Measurements from ENCODE around the gene GLIPR2.
A peak's percentile ranks its signal among the peaks of the same experiment; 100 is the strongest.
"Not testable (repeated sequence)": the region's sequence is repeated elsewhere in the genome, so short reads cannot be mapped to it uniquely, and the experiment has no call there.

Gene GLIPR2

DNA sequence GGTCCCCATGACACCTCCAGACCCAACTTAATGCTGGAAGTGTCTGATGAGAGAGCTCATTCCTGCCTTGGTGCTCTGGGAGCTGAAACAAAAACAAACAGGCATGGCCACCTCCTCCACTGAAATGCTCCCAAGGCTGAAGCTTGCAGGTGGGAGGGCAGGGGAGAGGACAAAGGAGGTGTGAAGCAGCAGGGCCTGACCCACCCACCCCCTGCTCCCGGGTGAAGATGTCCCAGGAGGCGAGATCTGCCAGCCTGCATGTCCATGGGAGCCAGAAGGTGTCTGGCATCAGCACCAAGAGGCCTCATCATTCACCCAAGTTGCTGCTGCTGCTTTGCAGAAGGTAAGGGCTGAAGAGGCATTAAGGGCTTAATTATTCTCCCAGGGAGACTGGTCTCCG, 28.5 kb downstream of the GLIPR2 start:
- DNase-seq, result no peak

DNA sequence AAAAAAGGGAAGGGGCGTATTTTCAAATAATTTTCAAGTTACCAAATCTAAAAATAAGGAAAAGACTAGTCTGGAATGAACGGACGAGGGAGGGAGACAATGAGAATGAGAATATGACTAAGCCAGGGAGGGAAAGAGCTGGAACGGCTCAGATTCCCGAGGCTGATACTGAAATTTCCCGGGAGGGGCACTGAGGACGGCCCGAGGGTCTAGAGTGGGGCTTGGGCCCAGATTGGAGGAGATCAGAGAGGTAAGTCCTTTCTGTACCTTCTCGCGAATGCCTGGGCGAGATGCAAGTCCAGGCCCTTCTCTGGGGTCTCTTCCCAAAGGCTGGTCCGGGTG, 29.3 kb downstream of the GLIPR2 start:
- no peak for DNase-seq

DNA sequence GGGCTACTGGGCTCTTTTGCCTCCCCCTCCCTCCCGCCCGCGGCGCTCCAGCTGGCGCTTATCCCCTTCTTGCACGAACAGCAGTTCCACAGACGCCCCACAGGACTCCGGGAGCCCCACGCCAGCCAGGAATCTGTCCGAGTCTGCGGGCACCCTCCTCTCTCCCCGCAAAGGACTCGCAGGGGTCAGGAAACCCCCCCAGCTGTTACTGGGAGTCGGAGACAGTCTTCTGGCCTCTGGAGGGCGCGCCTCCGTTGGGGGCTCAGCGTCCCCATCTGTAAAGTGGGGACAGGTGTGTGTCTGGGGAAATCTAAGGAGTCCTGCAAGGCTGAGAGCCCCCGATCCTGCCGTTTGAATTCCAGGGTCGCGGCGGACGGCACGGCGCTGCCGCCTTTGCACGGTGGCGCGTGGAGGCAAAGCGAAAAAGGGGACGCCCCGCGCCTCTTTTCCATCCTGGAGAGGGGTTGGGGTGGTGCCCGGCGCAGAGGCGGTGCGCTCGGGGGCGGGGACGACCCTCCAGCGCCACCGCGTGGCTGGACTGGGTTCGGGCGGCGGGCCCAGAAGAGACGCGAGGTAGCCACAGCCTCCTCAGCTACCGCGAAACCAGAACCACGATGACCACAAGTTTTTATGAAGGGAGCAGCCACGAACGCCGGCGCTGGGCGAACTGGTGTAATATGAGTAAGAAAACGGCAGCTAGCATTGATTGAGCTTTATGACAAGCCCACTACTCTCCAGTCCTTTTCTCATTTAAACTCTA, 29.8 kb downstream of the GLIPR2 start:
- peak; percentile 81 for DNase-seq

DNA sequence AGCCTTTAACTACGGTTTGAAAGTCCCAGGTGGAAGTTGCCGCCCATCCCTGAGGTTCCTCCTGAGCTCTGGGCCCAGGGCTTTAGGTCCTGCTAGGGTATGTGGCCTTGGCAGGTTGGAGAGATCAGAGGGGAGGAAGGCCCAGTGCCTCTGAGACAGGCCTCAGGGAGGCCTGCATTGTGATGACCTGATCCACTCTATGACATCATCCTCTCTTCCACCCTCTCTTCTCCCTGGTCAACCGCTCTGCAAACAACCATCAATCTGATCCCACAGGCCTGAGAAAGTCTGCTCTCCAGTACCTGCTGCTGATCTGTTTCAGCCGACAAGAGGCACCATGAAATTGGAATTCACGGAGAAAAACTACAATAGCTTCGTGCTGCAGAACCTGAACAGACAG, 32.6 kb downstream of the GLIPR2 start, which contains the start of gene CCIN:
Gene CCIN (plus strand): TSS at position 223 of the 400 bp plus-strand sequence. CDS start 115 bp downstream, at position 338.
- DNase-seq, result no peak

DNA sequence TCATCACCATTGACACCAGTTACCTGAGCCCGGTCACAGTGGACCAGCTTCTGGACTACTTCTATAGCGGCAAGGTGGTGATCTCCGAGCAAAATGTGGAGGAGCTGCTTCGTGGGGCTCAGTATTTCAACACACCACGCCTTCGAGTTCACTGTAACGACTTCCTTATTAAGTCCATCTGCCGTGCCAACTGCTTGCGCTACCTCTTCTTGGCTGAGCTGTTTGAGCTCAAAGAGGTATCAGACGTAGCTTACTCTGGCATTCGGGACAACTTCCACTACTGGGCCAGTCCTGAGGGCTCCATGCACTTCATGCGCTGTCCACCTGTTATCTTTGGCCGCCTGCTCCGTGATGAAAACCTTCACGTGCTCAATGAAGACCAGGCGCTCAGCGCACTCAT, 33.2 kb downstream of the GLIPR2 start:
- DNase-seq, result no peak

DNA sequence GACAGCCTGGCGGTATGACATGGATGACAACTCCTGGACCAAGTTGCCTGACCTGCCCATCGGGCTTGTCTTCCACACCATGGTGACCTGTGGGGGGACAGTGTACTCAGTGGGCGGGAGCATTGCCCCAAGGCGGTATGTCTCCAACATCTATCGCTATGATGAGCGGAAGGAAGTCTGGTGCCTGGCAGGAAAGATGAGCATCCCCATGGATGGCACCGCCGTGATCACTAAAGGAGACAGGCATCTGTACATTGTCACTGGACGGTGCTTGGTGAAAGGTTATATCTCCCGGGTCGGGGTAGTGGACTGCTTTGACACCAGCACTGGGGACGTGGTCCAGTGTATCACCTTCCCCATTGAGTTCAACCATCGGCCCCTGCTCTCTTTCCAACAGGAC, 34.0 kb downstream of the GLIPR2 start:
- DNase-seq, result no peak

DNA sequence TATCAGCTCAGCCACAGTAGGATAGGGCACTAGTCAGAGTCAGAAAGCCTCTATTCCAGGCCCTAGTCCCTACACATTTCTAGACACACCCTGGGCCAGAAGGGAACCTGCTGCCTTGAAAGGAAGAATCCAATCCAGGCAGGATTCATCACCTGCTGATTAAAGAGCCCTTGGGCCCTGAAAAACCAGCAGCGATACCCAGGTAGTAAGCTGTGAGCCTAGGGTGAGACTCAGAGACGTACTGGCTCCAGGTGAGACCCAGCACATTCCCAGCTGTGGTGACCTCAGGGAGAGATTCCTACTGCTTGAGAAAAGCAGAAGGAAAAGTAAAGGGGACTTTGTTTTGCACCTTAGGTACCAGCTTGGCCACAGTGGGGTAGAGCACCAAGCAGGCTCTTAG, 37.3 kb downstream of the GLIPR2 start:
- no peak for DNase-seq

DNA sequence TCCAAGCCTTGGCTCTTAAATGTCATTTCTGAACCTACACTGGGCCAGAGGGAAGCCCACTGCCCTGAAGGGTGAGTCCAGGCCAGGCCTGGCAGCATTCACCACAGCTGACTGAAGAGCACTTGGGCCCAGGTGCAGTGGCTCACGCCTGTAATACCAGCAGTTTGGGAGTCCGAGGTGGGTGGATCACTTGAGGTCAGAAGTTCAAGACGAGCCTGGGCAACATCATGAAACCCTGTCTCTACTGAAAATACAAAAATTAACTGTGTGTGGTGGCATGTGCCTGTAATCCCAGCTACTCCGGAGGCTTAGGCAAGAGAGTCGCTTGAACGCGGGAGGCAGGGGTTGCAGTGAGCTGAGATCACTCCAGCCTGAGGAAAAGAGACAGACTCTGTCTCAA, 37.7 kb downstream of the GLIPR2 start:
- no peak for DNase-seq

DNA sequence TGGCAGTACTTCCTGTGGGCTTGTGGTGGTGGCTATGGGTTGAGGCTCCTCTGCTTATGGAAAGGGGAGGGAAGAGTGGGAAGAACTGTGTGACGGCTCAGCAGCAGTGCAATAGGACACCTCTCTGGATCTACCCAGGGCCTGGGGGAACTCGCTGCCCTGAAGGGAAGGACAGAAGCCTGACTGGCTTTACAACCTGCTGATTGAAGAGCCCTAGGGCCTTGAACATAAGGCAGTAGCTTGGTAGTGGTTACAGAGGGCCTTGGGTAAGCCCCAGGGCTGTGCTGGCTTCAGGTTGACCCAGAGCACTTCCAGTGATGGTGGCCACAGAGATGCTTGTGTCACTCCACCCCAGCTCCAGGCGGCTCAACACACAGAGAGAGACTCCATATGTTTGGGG, 38.2 kb downstream of the GLIPR2 start:
- no peak for DNase-seq

DNA sequence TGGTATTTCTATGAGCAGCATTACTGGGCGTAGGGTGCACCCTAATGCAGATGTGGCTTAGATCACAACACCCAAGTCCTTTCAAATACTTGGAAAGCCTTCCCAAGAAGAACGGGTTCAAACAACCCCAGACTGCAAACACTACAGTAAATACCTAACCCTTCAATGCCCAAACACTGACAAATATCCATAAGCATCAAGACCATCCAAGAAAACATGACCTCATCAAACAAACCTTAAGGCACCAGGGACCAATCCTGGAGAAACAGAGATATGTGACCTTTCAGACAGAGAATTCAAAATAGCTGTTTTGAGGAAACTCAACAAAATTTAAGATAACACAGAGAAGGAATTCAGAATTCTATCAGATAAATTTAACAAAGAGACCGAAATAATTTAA, 38.7 kb downstream of the GLIPR2 start:
- not testable (repeated sequence) for DNase-seq

DNA sequence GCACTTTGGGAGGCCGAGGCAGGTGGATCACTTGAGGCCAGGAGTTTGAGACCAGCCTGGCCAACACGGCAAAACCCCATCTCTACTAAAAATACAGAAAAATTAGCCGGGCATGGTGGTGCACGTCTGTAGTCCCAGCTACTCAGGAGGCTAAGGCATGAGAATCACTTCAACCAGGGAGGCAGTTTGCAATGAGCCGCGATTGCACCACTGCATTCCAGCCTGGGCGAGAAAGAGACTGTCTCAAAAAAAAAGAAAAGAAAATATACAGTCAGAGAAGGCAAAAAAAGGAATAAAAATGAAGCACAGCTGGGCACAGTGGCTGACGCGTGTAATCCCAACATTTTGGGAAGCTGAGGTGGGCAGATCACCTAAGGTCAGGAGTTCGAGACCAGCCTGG, 40.0 kb downstream of the GLIPR2 start:
- DNase-seq, result not testable (repeated sequence)

DNA sequence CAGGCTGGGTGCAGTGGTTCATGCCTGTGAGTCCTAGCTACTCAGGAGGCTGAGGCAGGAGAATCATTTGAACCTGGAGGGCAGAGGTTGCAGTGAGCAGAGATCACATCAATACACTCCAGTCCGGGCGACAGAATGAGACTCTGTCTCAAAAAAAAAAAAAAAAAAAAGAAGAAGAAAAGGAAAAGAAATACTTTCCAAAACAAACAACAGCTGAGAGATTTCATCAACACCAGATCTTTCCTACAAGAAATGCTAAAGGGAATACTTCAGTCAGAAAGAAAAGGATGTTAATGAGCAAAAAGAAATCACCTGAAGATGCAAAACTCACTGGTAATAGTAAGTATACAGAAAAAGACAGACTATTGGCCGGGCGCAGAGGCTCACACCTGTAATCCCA, 41.0 kb downstream of the GLIPR2 start:
- no peak for DNase-seq

DNA sequence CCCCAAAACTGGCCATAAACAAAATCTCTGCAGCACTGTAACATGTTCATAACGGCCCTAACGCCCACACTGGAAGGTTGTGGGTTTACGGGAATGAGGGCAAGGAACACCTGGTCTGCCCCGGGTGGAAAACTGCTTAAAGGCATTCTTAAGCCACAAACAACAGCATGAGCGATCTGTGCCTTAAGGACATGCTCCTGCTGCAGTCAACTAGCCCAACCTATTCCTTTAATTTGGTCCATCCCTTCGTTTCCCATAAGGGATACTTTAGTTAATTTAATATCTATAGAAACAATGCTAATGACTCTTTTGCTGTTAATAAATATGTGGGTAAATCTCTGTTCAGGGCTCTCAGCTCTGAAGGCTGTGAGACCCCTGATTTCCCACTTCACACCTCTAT, 43.7 kb downstream of the GLIPR2 start:
- DNase-seq, result not testable (repeated sequence)

DNA sequence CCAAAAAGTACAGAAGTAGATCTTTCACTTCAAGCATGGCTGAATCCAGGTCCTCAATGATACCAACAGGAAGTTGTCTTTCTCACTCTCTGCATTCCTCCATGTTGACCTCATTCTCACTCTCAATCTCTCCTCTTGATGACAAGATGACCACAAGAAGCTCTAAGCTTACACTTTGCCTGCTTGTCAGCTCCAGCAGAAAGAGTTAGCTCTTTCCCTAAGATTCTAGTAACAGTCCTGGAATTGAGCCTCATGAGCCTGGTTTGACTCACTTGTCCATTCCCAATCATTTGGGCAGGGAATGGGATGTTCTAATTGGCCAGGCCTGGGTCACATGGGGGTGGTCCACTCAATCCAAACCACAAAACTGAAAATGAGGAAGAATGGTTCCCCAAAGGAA, 50.9 kb downstream of the GLIPR2 start:
- no peak for DNase-seq

DNA sequence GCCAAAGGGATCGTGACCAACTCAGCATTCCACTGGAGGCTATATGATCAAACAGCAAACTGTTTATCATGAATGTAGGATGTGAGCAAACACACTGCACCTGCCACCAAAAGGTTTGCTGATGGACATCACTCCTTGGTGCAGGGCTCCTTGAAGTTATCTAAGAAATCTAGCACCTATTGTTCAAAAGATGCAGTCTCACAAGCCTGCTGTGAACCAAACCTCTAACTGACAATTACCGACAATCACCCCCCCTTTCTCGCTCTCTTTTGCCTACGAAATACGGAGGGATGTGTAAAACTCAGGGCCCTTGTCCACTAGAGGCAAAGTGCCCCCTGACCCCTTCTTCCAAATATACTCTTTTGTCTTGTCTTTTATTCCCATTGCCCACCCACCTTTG, 51.7 kb downstream of the GLIPR2 start:
- no peak for DNase-seq

DNA sequence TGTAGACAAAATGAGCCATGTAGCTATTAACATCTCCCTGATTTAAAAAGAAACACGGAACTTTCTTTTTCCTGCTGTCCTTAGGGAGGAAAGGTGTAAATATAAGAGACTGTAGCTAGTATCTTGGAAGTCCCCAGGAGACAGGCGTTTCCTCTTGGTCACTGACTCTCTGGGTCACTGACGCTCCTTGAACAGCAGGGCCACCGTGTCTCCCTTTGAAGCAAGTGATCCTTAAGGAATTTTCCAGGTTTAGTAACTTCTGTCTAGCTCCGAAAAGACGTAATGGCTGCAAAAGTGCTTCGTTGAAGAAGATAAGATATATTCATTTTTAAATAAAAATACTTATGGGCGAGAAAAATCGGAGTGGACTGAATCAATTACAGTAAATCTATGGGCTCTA, 53.4 kb downstream of the GLIPR2 start:
- no peak for DNase-seq

DNA sequence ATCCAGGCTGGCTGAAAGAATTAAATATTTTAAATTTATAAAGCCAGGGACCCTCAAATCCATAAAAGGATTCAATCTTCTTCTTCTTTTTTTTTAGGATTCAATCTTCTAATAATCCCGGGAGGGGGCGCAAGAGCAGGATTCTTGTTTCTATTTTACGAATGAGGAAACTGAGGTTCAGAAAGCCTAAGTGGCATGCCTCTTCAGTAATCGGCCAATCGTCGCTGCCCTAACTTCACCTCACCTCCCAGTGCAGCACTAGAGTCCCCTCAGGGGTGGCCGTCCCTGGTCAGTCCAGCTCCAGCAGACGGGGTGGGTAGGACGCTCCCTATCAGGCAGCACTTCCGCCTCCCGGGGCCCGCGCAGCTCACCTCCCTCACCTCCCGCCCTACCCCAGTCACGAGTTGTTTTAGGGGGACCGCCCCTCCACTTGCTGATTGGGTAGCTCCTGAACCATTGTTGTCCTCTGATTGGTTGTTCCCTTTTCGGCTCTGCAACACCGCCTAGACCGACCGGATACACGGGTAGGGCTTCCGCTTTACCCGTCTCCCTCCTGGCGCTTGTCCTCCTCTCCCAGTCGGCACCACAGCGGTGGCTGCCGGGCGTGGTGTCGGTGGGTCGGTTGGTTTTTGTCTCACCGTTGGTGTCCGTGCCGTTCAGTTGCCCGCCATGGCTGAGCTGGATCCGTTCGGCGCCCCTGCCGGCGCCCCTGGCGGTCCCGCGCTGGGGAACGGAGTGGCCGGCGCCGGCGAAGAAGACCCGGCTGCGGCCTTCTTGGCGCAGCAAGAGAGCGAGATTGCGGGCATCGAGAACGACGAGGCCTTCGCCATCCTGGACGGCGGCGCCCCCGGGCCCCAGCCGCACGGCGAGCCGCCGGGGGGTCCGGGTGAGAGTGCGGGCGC, 54.1 kb downstream of the GLIPR2 start, which contains the start of gene CLTA:
Gene CLTA (plus strand): TSS at position 534 of the 902 bp plus-strand sequence. CDS start 136 bp downstream, at position 670.
- peak; percentile 88 for DNase-seq

DNA sequence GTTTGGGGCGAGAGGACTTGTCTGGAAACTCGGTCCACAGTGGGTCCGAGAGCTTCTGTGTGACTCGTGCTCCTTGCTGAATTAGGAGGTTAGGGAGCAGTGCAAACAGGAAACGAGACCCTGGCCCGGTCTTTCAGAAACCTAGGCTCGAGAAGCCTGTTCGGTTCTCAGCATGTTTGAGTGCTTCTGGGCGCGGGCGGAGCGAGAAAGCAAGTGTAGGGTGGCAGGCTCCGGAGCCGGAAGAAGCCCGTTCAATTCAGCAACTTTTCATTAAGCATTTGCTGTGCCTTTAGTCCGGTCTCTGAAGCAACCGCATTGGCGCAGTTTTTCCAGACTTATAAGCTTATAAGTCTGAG, 54.7 kb downstream of the GLIPR2 start:
- peak; percentile 51 for DNase-seq

DNA sequence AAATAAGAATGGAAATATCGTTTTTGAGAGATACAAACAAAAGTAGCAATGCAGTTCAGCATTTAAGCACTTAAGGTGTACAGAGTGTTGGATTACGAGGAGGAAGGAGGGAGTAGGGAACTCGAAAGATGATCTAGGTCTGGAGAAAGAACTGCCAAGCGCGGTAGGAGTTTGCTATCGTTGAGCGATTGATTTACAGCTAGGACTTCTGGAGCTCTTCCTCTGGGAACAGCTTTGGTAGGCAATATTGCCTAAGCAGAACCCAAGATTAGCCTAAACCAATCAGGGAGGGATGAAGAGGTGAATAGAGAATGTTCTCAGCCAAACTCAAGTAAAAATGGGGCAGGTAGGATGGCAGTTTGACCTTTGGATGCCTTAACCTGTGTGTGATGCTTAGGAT, 55.2 kb downstream of the GLIPR2 start:
- DNase-seq, result no peak

DNA sequence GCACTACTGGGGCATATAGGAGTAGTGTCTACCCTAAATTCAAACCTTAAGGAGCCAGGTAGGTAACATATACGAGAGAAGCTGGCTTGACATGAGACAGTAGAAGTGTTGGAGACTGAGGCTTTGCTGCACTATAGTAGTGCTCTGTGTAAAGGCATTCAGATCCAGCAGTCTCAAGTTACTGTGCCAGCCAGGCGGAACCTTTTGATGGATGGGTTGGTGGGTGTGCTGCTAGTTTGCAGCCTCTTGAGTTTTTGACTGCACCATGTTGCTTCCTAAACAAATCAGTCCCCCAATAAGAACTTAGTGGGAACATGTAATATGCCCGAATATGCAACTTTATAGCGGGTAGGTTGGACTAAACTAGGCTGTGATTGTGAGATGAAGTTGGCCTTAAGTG, 55.7 kb downstream of the GLIPR2 start:
- no peak for DNase-seq

DNA sequence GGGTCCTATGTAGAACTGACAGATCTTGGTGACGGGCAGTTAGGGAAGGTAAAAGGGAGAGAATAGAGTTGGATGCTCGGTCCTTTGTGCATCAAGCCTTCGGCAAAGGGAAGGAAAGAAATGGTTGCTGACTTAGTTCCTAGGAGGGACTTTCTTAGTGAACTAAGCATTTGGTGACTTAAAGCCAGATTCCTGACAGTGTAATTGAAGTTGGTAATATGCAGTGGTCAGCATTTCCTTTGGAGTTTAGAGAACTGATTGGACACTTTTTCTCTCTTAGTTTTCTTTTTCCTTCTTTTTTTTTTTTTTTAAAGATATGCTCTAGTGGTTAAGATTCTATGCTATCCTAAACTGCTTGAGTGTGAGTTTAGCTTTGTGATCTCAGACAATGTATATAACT, 56.5 kb downstream of the GLIPR2 start:
- DNase-seq, result no peak

DNA sequence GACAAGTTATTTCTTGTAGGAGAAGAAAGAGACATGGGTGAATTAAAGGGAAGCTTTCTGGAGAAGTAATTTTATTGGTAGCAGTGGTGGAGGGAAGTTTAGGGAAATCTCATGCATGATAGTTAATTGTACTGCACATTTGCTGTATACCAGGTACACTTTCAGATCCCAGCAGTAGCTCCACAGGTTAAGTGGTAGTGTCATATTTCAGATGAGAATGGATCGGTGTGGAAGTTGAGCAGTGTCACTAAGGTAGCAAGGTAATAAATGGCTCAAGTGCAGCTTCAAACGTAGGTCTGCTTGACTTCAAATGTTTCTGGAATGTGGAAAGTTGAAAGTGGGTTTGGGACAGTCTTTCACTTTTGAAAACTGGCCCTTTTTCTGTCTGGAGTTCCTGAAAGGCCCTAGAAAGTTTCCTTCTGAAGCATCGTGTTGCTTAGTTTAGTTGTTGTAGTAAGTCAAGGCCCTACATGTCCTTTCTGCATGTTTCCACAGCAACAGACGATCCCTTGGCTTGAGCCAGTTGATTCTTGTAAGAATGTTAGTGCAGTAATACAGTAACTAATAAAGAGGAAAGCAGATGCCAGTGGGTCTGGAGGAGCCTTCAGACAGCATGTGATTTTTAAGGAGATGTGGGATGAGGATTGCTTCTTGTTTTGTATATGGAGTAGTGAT, 57.9 kb downstream of the GLIPR2 start:
- DNase-seq, result no peak

DNA sequence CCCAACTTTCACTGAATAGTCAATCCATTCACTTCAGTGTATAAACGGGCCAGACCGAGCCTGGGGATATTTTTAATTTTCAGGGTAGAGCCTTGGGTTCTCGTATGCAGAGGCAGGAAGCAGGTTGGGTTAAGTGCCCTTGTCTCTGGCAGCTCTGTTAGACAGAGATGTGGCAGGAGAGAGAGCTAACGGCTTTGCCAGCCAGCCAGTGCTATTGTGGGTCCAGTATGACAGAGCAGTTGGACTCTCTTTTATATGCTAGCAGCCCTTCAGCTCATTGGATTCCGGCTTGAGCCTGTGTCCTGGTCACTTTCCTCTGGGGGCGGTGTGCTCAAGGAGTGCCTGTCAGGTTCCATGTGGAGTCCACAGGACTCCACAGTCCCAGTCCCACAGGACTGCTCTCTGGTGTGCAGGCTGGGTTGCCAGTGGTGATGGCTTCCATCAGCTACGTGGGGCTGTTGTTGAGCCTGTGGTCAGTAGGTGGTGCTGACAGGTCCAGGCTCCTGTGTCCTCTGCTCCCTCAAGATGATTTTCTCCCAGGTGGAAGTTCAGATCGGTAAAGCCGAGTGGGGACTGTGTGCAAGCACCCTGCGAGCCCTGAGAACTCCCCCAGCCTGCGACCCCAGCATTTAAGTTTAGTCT, 68.5 kb downstream of the GLIPR2 start:
- DNase-seq, result no peak
